HUES48 (cell line): ENCODE data around the gene PPP1R17.

Experiments used
- H3K27ac ChIP-seq: one replicate; pipeline ENCODE4 v1.7.0; 2013; ENCODE audit warnings: low read depth, low read length, inconsistent platforms
- H3K27me3 ChIP-seq: 2 replicates; pipeline ENCODE4 v1.6.1; 2013; ENCODE audit warnings: mild to moderate bottlenecking, low read length; ENCODE audit not compliant: control insufficient read depth, insufficient read depth
- H3K36me3 ChIP-seq: 2 replicates; pipeline ENCODE4 v1.6.1; 2013; ENCODE audit warnings: low read length; ENCODE audit not compliant: control insufficient read depth, insufficient read depth
- H3K4me1 ChIP-seq: 2 replicates; pipeline ENCODE4 v1.6.1; 2013; ENCODE audit warnings: mild to moderate bottlenecking, low read length; ENCODE audit not compliant: control insufficient read depth, insufficient read depth
- H3K4me3 ChIP-seq: 2 replicates; pipeline ENCODE4 v1.5.1; 2013; ENCODE audit warnings: mild to moderate bottlenecking, low read depth, low read length
- H3K9ac ChIP-seq: 2 replicates; pipeline ENCODE4 v1.6.1; 2013; ENCODE audit warnings: mild to moderate bottlenecking, low read depth, low read length, moderate library complexity
- H3K9me3 ChIP-seq: 2 replicates; pipeline ENCODE4 v1.6.1; 2013; ENCODE audit warnings: low read length; ENCODE audit not compliant: control insufficient read depth, insufficient read depth

Gene PPP1R17

DNA sequence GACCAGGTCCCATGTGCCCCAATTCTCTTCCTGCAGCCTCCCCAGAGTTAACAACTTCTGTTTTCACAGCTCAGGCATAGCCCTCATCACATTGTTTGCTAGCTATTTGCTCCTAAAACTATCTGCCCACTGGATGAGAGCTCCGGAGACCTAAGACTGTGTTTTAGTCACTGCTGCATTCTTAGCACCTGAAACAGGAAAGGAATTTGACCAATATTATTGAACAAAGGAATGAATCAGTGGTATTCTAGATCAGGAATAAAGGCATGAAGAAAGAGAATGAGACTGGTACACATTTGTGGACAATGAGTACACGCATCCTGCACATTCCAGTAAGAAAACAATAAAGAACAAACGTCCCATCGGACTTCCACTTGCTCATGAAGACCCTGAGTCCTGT, 54.8 kb downstream of the PPP1R17 start:
- H3K27me3 ChIP-seq: peaks cover 17% of the 10 kb centered on the region
- H3K9ac ChIP-seq: no peak overlapping the region
- H3K36me3 ChIP-seq: no peaks in the 10 kb centered on the region
- no peaks in the 10 kb centered on the region for H3K9me3 ChIP-seq
- H3K27ac ChIP-seq: no peak overlapping the region
- no peak overlapping the region for H3K4me3 ChIP-seq
- H3K4me1 ChIP-seq: no peaks in the 10 kb centered on the region

DNA sequence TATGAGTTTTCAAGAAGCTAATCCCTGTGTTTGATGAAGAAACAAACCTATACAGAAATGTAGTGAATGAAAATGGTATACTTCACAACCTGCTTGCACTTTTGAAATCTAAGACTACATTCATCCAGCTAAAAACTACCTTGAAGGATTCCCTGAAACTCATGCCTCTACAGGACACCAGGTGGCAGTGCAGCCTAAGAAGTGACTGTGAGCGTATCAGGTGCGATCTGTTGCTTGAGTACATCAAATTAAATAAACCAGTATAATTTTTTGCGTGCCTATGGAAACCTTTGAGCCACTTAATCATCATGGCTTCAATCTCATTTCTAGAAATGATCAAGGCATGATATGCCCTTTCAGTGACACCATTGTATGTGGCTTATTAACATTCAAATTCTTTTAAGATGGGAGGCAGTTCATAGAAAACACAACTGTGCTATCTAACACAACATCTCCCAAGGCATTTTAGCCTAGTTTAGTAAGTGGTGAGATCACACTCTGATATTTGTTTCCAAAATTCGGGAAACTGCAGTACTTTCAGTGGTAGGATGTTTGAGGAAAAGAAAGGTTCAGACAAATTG, 57.4 kb downstream of the PPP1R17 start:
- Histone ChIP-seq H3K4me1 (no peaks in the 10 kb centered on the region), H3K4me3 (no peak overlapping the region), H3K27me3 (peaks cover 17% of the 10 kb centered on the region), H3K36me3 (no peaks in the 10 kb centered on the region), H3K27ac (no peak overlapping the region), H3K9me3 (no peaks in the 10 kb centered on the region), H3K9ac (no peak overlapping the region)

DNA sequence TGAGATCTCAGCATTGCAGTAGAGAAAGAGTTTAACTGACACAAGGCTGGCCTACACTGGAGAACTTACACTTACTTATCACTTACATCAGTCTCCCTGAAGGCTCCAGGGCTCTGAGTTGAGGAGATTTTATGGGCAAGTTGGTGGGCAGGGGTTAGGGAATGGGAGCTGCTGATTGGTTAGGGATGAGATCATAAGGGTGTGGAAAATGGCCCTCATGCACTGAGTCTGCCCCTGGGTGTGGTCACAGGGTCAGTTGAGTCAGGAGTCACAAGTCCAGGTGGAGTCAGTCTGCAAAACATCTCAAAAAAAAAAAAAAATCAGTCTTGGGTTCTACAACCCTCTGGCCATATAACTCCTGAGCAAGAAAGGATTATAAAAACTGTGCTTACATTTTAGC, 60.5 kb downstream of the PPP1R17 start:
- no peaks in the 10 kb centered on the region for H3K9me3 ChIP-seq
- peaks cover 32% of the 10 kb centered on the region for H3K27me3 ChIP-seq
- H3K4me1 ChIP-seq: no peaks in the 10 kb centered on the region
- no peak overlapping the region for H3K9ac ChIP-seq
- no peak overlapping the region for H3K4me3 ChIP-seq
- no peak overlapping the region for H3K27ac ChIP-seq
- H3K36me3 ChIP-seq: no peaks in the 10 kb centered on the region

DNA sequence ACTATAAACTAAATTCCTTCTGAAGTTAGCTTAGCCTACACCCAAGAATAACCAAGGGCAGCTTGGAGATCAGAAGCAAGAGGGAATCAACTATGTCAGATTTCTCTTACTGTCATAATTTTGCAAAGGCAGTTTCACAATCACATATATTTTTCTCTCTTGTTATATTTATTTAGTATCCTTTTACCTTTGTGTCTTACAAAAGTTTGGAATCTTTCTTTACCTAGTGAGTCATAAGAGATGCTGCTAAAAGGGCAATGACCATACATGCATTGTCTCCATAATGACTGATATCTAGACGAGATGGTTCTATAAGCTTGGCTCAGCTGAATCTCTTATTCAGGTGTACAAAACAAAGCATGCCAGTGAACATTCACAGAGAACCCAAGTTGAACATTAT, 61.1 kb downstream of the PPP1R17 start:
- Histone ChIP-seq H3K4me3 (no peak overlapping the region), H3K4me1 (no peaks in the 10 kb centered on the region), H3K27ac (no peak overlapping the region), H3K36me3 (no peaks in the 10 kb centered on the region), H3K9me3 (no peaks in the 10 kb centered on the region), H3K27me3 (peaks cover 34% of the 10 kb centered on the region), H3K9ac (no peak overlapping the region)

DNA sequence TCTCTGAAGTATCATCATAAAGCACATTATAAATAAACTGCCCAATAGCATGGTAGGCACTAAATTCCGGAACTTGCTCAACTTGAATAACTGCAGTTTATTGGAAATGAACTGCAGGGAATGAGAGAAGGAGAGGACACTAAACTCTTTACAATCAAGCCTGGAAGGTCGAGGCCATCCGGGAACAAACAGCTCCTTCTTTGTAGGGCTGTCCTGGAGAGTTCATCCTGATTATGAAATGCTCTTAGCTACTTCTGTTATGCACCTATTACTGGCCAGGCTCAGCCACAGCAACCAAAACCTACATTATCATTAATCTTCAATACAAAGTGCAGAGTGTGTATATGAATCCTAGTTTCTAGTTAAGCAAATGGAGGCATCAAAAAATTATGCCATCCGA, 64.7 kb downstream of the PPP1R17 start:
- H3K9me3 ChIP-seq: no peaks in the 10 kb centered on the region
- no peaks in the 10 kb centered on the region for H3K4me1 ChIP-seq
- no peaks in the 10 kb centered on the region for H3K36me3 ChIP-seq
- no peak overlapping the region for H3K4me3 ChIP-seq
- no peak overlapping the region for H3K9ac ChIP-seq
- H3K27me3 ChIP-seq: peaks cover 33% of the 10 kb centered on the region
- no peak overlapping the region for H3K27ac ChIP-seq
